GM06990 (cell line): ENCODE data around the gene SPSB4.

Experiments
- DNase-seq: peaks from one replicate; pipeline ENCODE4 v3.0.0-alpha.2; 2011; ENCODE audit not compliant: insufficient read length; ENCODE audit errors: extremely low read depth
- H3K27me3 ChIP-seq: replicated peaks from 2 replicates; pipeline ENCODE4 v1.6.0; 2011; ENCODE audit warnings: low read length; ENCODE audit not compliant: control insufficient read depth, insufficient read depth
- H3K36me3 ChIP-seq: 2 replicates; pipeline ENCODE4 v1.5.1; 2011; ENCODE audit warnings: low read length; ENCODE audit not compliant: control insufficient read depth, insufficient read depth
- H3K4me3 ChIP-seq: replicated peaks from 2 replicates; pipeline ENCODE4 v1.5.1; 2011; ENCODE audit warnings: low read depth, mild to moderate bottlenecking, control low read depth, low read length
- CTCF ChIP-seq: IDR thresholded peaks from 2 replicates; pipeline ENCODE4 v1.5.1; 2011; ENCODE audit warnings: low read length, control low read depth, mild to moderate bottlenecking, inconsistent platforms; ENCODE audit not compliant: insufficient read depth, poor library complexity, severe bottlenecking

SPSB4 gene

DNA sequence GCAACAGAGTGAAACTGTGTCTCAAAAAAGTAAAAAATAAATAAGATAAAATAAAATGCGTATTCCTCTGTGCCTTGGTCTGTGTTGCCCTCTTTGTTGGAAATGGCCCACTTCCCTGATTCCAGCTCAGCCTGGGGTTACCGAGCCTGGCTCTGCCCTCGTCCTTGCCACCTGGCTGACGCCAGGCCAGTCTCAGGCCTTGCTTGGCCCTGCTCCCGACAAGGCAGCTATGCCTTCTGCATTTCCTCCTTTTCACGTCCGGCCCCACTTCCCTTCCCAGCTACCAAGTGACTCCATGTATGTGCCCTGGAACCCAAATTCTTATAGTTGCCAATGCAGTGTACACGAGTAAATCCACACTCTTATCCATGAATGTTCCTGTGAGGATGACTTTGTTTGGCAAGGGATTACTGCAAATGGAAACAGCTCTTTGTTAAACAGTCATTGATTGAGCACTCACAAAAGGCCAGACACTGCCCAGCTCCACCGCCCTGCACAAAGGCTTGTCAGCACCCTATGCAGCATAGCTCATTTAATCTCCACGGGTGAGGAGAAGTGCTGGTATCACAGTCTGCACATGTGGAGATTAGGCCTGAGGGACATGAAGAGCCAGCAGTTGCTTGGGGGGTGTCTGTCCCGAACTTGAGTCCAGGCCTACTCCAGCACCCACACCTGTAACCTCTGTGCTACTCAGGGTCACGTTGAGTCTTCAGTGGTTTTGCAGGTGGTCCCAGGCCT is 25.1 kb downstream of the SPSB4 start:
- no peak for DNase-seq
- no peak overlapping the region for H3K4me3 ChIP-seq
- TF ChIP-seq CTCF, result no peak
- H3K27me3 ChIP-seq, result peaks cover 1% of the 10 kb centered on the region; the same call in 1 of the 2 replicates
- H3K36me3 ChIP-seq, result no peaks in the 10 kb centered on the region

DNA sequence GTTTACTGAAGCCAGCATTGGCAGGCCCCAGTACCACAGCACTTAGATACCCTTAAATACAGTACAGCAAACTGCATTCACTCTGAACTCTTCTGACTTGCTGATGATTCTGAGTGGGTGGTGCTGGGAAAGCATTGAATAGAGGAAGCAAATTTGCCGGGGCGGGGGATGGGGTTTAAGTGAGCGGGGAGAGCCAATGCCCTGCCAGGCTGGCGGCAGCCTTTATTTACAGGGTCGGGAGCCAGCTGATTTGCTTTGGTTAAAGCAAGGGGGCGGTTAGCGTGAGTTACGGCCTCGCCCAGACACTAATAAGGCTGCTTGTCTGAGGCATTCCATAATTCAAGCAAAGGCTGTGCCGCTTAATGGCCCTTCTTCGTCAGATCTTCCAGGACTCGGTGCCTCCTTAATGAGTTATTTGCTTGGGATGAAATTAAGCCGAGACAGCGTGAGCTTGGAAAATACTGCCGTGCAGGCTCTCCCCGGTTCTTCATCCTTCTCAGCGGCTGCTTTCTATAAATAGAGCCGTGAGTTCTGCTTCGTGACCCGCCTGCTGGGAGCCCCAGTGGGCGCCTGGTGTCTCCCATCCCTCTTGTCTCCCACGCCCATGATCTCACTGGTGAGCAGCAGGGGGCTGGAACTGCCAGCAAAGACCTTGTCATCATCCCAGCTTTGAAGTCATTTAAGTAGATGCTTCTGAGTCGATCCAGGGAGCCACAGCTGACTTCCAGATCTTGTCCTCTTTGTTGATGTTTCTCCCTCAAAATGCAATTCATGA is 25.8 kb downstream of the SPSB4 start:
- no peaks in the 10 kb centered on the region for H3K36me3 ChIP-seq
- DNase-seq, result no peak

GRCh38 chr3:141077631-141078030 is 26.5 kb downstream of the SPSB4 start:
- no peak for DNase-seq
- peaks cover 1% of the 10 kb centered on the region; the same call in 1 of the 2 replicates for H3K27me3 ChIP-seq
- TF ChIP-seq CTCF, result no peak
- H3K4me3 ChIP-seq, result no peak overlapping the region
- no peaks in the 10 kb centered on the region for H3K36me3 ChIP-seq

More for the DNA sequence above, 25.8 kb downstream of the SPSB4 start:
- no peak for TF ChIP-seq CTCF
- H3K4me3 ChIP-seq, result no peak overlapping the region
- peaks cover 1% of the 10 kb centered on the region; the same call in 1 of the 2 replicates for H3K27me3 ChIP-seq

DNA sequence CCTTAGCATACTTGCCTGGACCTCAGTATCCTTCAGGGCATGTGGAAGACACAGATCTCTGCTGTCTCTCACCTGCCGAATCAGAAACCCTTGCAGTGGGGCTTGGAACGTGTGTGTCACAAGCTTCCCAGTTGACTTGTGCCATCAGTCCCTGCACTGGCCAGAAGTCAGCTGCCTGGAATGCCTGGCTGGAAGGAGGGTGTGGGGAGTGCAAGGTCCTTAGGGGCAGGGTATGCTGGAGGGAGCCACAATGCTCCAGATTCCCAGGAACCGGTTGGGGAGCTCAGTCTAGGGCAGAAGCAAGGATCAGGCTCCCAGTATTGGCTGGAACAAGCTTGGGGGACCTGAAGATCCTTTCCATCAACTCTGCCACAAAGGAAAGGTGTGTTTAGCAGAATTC is 27.1 kb downstream of the SPSB4 start:
- Histone ChIP-seq H3K36me3 (no peaks in the 10 kb centered on the region), H3K4me3 (no peak overlapping the region), H3K27me3 (peaks cover 1% of the 10 kb centered on the region; the same call in 1 of the 2 replicates)
- TF ChIP-seq CTCF, result no peak
- no peak for DNase-seq

- no peaks in the 10 kb centered on the region for H3K36me3 ChIP-seq
- TF ChIP-seq CTCF, result no peak
- DNase-seq, result no peak
- H3K4me3 ChIP-seq, result no peak overlapping the region
- H3K27me3 ChIP-seq, result no peaks in the 10 kb centered on the region; the same call in 1 of the 2 replicates
These were observed 29.3 kb downstream of the SPSB4 start for GRCh38 chr3:141080431-141080830.
